Mesodermal cell (in vitro differentiated cells): ENCODE results near the gene SMIM34.
"Not testable (repeated sequence)": the region's sequence is repeated elsewhere in the genome, so short reads cannot be mapped to it uniquely, and the experiment has no call there.

Experiments
- H3K27ac ChIP-seq: 2 replicates; pipeline ENCODE4 v1.7.0; 2013; ENCODE audit warnings: mild to moderate bottlenecking, low read depth, low read length, moderate library complexity; ENCODE audit not compliant: severe bottlenecking
- H3K36me3 ChIP-seq: 2 replicates; pipeline ENCODE4 v1.7.1; 2013; ENCODE audit warnings: mild to moderate bottlenecking, low read length, moderate library complexity; ENCODE audit not compliant: control insufficient read depth, insufficient read depth
- H3K4me1 ChIP-seq: one replicate; pipeline ENCODE4 v1.7.1; 2013; ENCODE audit warnings: mild to moderate bottlenecking, low read length; ENCODE audit not compliant: insufficient read depth, control insufficient read depth, poor library complexity, severe bottlenecking
- H3K4me3 ChIP-seq: 2 replicates; pipeline ENCODE4 v1.7.0; 2013; ENCODE audit warnings: low read length, control low read depth, mild to moderate bottlenecking; ENCODE audit not compliant: insufficient read depth, poor library complexity, severe bottlenecking; ENCODE audit errors: extremely low read depth
- H3K9me3 ChIP-seq: 2 replicates; pipeline ENCODE4 v1.7.1; 2013; ENCODE audit warnings: mild to moderate bottlenecking, low read length, moderate library complexity; ENCODE audit not compliant: control insufficient read depth
- WGBS, 2 experiments: methylation state at CpG; one replicate each; pipeline ENCODE4 v1.1.5; 2013; ENCODE audit warnings: missing lambda C conversion rate in 2 of 2; ENCODE audit not compliant: insufficient coverage in 2 of 2; 5-methylcytosine and 5-hydroxymethylcytosine counted together

SMIM34 gene

GRCh38 chr21:34374462-34374861 is 49.3 kb downstream of the SMIM34 start:
- H3K4me1 ChIP-seq, H3K9me3 ChIP-seq, H3K36me3 ChIP-seq, H3K27ac ChIP-seq, H3K4me3 ChIP-seq: not testable (repeated sequence)
- WGBS, 2 experiments, result no CpG with 5 or more reads among the region's 8 CpGs

- no peak overlapping the region for H3K4me3 ChIP-seq
- 90 to 95% methylated on average over 4 to 5 of the region's 5 CpGs for whole genome bisulfite sequencing, 2 experiments
- H3K9me3 ChIP-seq, result no peaks in the 10 kb centered on the region
- H3K27ac ChIP-seq, result no peak overlapping the region
- H3K36me3 ChIP-seq, result no peaks in the 10 kb centered on the region
- no peaks in the 10 kb centered on the region for H3K4me1 ChIP-seq
Observed at GRCh38 chr21:34372321-34372720, 51.4 kb downstream of the SMIM34 start.

GRCh38 chr21:34369741-34370140 is 54.0 kb downstream of the SMIM34 start:
- no peak overlapping the region for H3K27ac ChIP-seq
- H3K4me1 ChIP-seq, result no peaks in the 10 kb centered on the region
- no peaks in the 10 kb centered on the region for H3K9me3 ChIP-seq
- WGBS, 2 experiments, result no CpG with 5 or more reads among the region's 1 CpG
- H3K4me3 ChIP-seq, result no peak overlapping the region
- H3K36me3 ChIP-seq, result no peaks in the 10 kb centered on the region
